Adrenal gland (tissue), 12 donors: ENCODE measurements around the gene CEP70. TPM values are rescaled to one million over a fixed set of nuclear protein-coding genes. Genes with fewer than 3 reads are reported as not detected.
A peak's percentile ranks its signal among the peaks of the same experiment; 100 is the strongest.

Experiments
- DNase-seq, 7 donors: peaks; one replicate each; pipeline ENCODE4 v3.0.0-alpha.2; 2019 to 2020
- H3K27ac ChIP-seq, 5 donors: fragments of 200-600 bp; sonication (generic) in 4 of 5; 1 replicate in 3 of 5; 2 replicates in 2 of 5; pipeline versions ENCODE4 v1.5.1 to v1.8.0; 2016 to 2020; ENCODE audit warnings: mild to moderate bottlenecking in 1 of 5
- H3K27me3 ChIP-seq: fragments of 200-600 bp; 2 replicates; pipeline ENCODE4 v1.8.0; 2021
- H3K36me3 ChIP-seq, 2 donors: fragments of 200-600 bp; replicated peaks in 1 of 2; 1 replicate in 1 of 2; 2 replicates in 1 of 2; pipeline versions ENCODE4 v1.5.1 to v1.8.0; 2018 to 2022
- H3K4me1 ChIP-seq, 2 donors: fragments of 200-600 bp; replicated peaks in 1 of 2; 1 replicate in 1 of 2; 2 replicates in 1 of 2; pipeline versions ENCODE4 v1.5.1 to v1.8.0; 2018 to 2021
- H3K4me3 ChIP-seq, 4 donors: fragments of 200-600 bp; sonication (generic) in 3 of 4; one replicate each; pipeline ENCODE4 v1.5.1; 2016 to 2018
- H3K9me3 ChIP-seq, 3 donors: fragments of 200-600 bp; sonication (generic) in 1 of 3; replicated peaks in 1 of 3; 1 replicate in 2 of 3; 2 replicates in 1 of 3; pipeline versions ENCODE4 v1.5.1 to v1.8.0; 2016 to 2021
- POLR2A ChIP-seq, 2 donors: fragments of 450-650 bp; IDR thresholded peaks; one replicate each; pipeline ENCODE4 v1.6.1; 2017; ENCODE audit warnings: antibody characterized with exemption in 2 of 2, mild to moderate bottlenecking in 2 of 2, moderate library complexity in 1 of 2
- WGBS, 4 donors: extraction: QIAGEN DNeasy Blood & Tissue Kit in 2 of 4; methylation state at CpG; one replicate each; pipeline versions ENCODE4 v1.1.5 to v1.1.7; 2013 to 2017; 5-methylcytosine and 5-hydroxymethylcytosine counted together
- intact Hi-C, 2 donors: fragments of 100-400 bp; cut with DNase I; formaldehyde crosslinking; loops; one replicate each; pipeline versions ENCODE4 v1.14.1 to v1.15.0; 2022 to 2023
- polyA plus RNA-seq, 3 donors: library from polyadenylated mRNA; stranded (reverse); fragments of 200-250 nt in 2 of 3; fragments of 350-450 nt in 1 of 3; fragmentation: Illumina TruSeq in 1 of 3; extraction: RNeasy Lipid Tissue Mini Kit (QIAGEN cat#74804) in 1 of 3; gene quantifications; one replicate each; pipeline ENCODE4 v1.2.3, GENCODE V29; 2013 to 2014
- total RNA-seq, 9 donors: library from RNA; depleted of rRNA in 4 of 9; stranded (reverse); fragments of >200 nt in 4 of 9; fragments of 120-200 nt in 1 of 9; fragmentation: NEBNext Ultra II Directional in 1 of 9; extraction: Animal tissue kit (Norgen Biotek cat#: 25700) in 1 of 9; gene quantifications; one replicate each; pipeline versions ENCODE4 v1.1.0 to v1.2.4, GENCODE V29; 2013 to 2023
- TF ChIP-seq, protein P1 (sequence below), 6 experiments: fragments of 450-650 bp in 4 of 6; fragments of 200-600 bp in 2 of 6; sonication (generic) in 1 of 6; IDR thresholded peaks; 1 replicate in 5 of 6; 2 replicates in 1 of 6; pipeline versions ENCODE4 v1.5.1 to v1.8.0; 2016 to 2021; ENCODE audit warnings: antibody characterized with exemption in 6 of 6, mild to moderate bottlenecking in 2 of 6, moderate library complexity in 1 of 6
- donor health status: healthy with polysubstance abuse.
- donor health status: Bipolar disorder and iron deficiency.
- donor health status: DM: yes; HTN: yes; CAD: no.
- donor health status: DM: no; HTN: no; CAD: no.
- donor health status: DM: no; HTN: no; CAD: no.
- donor health status: DM: yes; HTN: yes; CAD: no.

Gene CEP70
- total and polyA plus RNA-seq, 12 donors, result 7.8 to 26.9 (median 16.4) TPM

- TF ChIP-seq, protein P1, sequence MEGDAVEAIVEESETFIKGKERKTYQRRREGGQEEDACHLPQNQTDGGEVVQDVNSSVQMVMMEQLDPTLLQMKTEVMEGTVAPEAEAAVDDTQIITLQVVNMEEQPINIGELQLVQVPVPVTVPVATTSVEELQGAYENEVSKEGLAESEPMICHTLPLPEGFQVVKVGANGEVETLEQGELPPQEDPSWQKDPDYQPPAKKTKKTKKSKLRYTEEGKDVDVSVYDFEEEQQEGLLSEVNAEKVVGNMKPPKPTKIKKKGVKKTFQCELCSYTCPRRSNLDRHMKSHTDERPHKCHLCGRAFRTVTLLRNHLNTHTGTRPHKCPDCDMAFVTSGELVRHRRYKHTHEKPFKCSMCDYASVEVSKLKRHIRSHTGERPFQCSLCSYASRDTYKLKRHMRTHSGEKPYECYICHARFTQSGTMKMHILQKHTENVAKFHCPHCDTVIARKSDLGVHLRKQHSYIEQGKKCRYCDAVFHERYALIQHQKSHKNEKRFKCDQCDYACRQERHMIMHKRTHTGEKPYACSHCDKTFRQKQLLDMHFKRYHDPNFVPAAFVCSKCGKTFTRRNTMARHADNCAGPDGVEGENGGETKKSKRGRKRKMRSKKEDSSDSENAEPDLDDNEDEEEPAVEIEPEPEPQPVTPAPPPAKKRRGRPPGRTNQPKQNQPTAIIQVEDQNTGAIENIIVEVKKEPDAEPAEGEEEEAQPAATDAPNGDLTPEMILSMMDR (IDR thresholded peaks at IDR 0.05), result no peak
- no peak for TF ChIP-seq POLR2A (IDR thresholded peaks at IDR 0.05)
- Histone ChIP-seq H3K4me1 (no peaks in the 10 kb centered on the region), H3K27ac (no peak overlapping the region), H3K27me3 (no peaks in the 10 kb centered on the region), H3K36me3 (no peaks in the 10 kb centered on the region), H3K9me3 (no peaks in the 10 kb centered on the region), H3K4me3 (no peak overlapping the region)
- peak in 1 of 7 donors; percentile 51 for DNase-seq
- intact Hi-C loops, result no loop called here
- 70 to 79% (median 74%) methylated on average over 6 of the region's 6 CpGs for WGBS, 4 donors
Observed at GRCh38 chr3:138474163-138474562, 119.9 kb downstream of the CEP70 start.

DNA sequence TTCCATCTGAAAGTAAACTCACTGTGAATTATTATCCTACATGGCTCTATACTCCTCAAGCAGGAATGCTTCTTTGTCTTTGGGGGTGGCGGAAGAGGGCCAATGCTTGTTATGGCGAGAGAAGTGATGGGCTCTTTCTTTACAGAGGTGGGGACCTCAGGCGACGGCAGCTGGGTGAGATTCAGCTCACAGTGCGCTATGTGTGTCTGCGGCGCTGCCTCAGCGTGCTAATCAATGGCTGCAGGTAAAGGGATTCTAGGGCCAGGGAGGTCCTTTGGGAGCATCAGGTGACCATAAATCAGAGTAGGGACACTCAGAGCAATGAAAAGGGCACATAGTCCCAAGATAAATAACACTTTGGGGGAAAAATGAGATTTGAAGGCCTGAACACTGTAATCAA lies 120.7 kb downstream of the CEP70 start:
- TF ChIP-seq, protein P1 (IDR thresholded peaks at IDR 0.05), result no peak
- no peak for TF ChIP-seq POLR2A (IDR thresholded peaks at IDR 0.05)
- H3K4me1 ChIP-seq, result no peaks in the 10 kb centered on the region
- H3K9me3 ChIP-seq, result no peaks in the 10 kb centered on the region
- 94 to 99% (median 96%) methylated on average over 8 of the region's 8 CpGs for WGBS, 4 donors
- DNase-seq, result no peak
- no peaks in the 10 kb centered on the region for H3K27me3 ChIP-seq
- H3K36me3 ChIP-seq, result no peaks in the 10 kb centered on the region
- H3K27ac ChIP-seq, result no peak overlapping the region
- intact Hi-C loops, result no loop called here
- H3K4me3 ChIP-seq, result no peak overlapping the region

- Histone ChIP-seq H3K27ac (no peak overlapping the region), H3K4me1 (no peaks in the 10 kb centered on the region), H3K4me3 (no peak overlapping the region), H3K36me3 (no peaks in the 10 kb centered on the region), H3K9me3 (no peaks in the 10 kb centered on the region), H3K27me3 (no peaks in the 10 kb centered on the region)
- WGBS, 4 donors, result 90 to 97% (median 91%) methylated on average over 7 to 8 of the region's 8 CpGs
- TF ChIP-seq POLR2A (IDR thresholded peaks at IDR 0.05), result no peak
- TF ChIP-seq, protein P1 (IDR thresholded peaks at IDR 0.05), result no peak
- no peak for DNase-seq
- intact Hi-C loops, result no loop called here
Observed at GRCh38 chr3:138472141-138472825, 121.8 kb downstream of the CEP70 start.

GRCh38 chr3:138471481-138471880 lies 122.6 kb downstream of the CEP70 start:
- H3K4me1 ChIP-seq, result no peaks in the 10 kb centered on the region
- no peak overlapping the region for H3K4me3 ChIP-seq
- intact Hi-C loops, result no loop called here
- 80 to 96% (median 93%) methylated on average over 1 of the region's 1 CpG for WGBS, 4 donors
- DNase-seq, result no peak
- TF ChIP-seq, protein P1 (IDR thresholded peaks at IDR 0.05), result no peak
- no peak for TF ChIP-seq POLR2A (IDR thresholded peaks at IDR 0.05)
- no peaks in the 10 kb centered on the region for H3K36me3 ChIP-seq
- H3K27me3 ChIP-seq, result no peaks in the 10 kb centered on the region
- H3K27ac ChIP-seq, result no peak overlapping the region
- H3K9me3 ChIP-seq, result no peaks in the 10 kb centered on the region
